Choroid plexus epithelial cell (primary cell): Measurements from ENCODE around the gene SERP2.
A peak's percentile ranks its signal among the peaks of the same experiment; 100 is the strongest.
"Not testable (repeated sequence)": the region's sequence is repeated elsewhere in the genome, so short reads cannot be mapped to it uniquely, and the experiment has no call there.

ENCODE experiments used
- DNase-seq: peaks from one replicate; pipeline ENCODE4 v3.0.0-alpha.2; 2010; ENCODE audit warnings: low read depth
- H3K4me3 ChIP-seq: 2 replicates; pipeline ENCODE4 v1.5.1; 2011; ENCODE audit warnings: low read depth, mild to moderate bottlenecking, control low read depth, low read length, moderate library complexity
- TF ChIP-seq, protein P1 (sequence below): conservative IDR thresholded peaks from 2 replicates; pipeline ENCODE4 v1.5.1; 2011; ENCODE audit warnings: low read depth, mild to moderate bottlenecking, control low read depth, inconsistent platforms, low read length, moderate library complexity

Gene SERP2

DNA sequence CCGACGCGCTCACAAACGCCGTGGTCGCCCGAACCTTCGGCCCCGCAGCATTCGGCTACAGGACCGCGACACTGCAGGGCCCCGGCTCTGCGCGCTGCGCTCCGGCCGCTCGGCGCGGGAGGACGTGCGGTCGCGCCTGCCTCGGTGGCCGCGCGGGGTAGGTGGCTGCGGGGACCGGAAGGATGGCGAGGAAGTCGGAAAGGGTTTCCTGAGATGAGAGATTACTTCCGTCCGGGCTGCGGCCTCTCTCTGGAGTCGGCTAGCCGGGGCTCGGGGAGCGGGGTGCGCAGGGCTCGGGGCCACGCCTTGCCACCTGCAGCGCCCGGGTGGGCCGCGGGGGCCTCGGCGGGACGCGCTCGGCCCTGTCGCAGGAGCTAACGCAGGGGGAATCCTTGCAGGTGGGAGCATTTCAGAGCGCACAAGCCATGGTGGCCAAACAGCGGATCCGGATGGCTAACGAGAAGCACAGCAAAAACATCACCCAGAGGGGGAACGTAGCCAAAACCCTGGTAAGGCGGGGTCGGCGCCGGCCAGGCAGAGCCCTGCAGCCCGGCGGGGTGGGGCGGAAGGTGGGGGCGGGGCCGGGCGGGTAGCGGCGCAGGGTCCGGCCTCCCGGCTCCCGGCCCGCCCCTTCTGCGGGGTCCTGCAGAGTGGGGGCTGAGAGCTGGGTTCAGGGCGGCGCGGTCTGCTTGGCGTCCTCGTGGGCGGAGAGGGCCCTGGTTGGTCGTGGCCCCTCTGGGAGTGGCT, at the start of gene SERP2:
TSS of gene SERP2 (plus strand) at position 224 of the 747 bp plus-strand sequence. CDS start at position 426, 202 bp downstream.
- H3K4me3 ChIP-seq, result peak within 1 kb of the TSS; percentile 67
- TF ChIP-seq, protein P1, sequence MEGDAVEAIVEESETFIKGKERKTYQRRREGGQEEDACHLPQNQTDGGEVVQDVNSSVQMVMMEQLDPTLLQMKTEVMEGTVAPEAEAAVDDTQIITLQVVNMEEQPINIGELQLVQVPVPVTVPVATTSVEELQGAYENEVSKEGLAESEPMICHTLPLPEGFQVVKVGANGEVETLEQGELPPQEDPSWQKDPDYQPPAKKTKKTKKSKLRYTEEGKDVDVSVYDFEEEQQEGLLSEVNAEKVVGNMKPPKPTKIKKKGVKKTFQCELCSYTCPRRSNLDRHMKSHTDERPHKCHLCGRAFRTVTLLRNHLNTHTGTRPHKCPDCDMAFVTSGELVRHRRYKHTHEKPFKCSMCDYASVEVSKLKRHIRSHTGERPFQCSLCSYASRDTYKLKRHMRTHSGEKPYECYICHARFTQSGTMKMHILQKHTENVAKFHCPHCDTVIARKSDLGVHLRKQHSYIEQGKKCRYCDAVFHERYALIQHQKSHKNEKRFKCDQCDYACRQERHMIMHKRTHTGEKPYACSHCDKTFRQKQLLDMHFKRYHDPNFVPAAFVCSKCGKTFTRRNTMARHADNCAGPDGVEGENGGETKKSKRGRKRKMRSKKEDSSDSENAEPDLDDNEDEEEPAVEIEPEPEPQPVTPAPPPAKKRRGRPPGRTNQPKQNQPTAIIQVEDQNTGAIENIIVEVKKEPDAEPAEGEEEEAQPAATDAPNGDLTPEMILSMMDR, result no peak
- no peak for DNase-seq

DNA sequence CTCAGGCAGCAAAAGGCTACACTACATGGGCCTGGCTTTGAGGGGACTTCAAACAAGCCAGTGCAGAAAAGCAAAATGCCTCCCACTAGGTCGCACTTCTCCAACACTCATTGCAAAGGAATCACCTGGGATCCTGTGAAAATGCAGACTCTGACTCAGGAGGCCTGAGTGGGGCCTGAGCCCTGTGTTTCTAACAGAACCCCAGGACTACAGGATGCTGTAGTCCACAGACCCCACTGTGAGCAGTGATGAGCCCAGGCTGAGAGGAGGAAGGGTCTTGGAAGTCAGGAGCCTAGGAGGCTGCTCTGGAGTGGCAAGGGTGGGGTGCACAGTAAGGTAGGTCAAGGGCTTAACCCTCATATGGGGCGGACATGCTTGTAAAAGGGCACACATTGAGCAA, 46.7 kb upstream of the SERP2 start:
- TF ChIP-seq, protein P1, result no peak
- no peak for DNase-seq
- no peak overlapping the region for H3K4me3 ChIP-seq

DNA sequence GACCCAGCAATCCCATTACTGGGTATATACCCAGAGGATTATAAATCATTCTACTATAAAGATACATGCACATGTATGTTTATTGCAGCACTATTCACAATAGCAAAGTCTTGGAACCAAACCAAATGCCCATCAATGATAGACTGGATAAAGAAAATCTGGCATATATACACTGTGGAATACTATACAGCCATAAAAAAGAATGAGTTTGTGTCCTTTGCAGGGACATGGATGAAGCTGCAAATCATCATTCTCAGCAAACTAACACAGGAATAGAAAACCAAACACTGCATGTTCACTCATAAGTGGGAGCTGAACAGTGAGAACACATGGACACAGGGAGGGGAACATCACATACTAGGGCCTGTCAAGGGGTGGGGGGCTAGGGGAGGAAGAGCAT, 44.6 kb upstream of the SERP2 start:
- not testable (repeated sequence) for H3K4me3 ChIP-seq, DNase-seq

DNA sequence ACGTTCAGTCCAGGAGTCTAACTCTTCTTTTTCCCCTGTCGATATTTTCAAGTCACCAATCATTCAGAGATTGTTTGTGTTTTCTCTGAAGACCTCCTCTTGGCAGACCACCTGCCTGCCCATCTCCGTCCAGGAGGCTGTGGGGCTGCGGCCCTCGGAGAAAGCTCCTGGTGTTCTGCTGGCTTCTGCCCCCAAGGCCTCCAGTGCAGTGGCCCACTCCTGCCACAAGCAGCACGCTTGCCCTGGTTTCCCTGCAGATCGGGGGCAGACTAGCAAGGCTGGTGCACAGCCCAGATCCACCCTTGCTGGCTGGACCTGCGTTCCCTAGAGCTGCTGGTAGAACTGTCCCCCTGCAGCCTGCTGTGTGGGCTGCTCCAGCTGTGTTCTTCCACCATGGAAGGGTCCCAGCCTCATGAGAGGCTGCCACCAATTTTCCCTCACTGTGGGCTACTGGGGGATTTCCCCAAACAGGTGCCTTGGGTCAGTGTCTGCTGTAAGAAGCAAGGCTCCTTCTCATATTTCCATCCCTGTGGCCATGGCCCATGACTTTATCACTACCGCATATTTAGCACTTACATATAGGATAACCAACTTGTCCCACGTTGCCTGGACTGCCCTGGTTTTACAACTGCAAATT, 43.6 kb upstream of the SERP2 start:
- TF ChIP-seq, protein P1, result no peak
- DNase-seq, result no peak
- no peak overlapping the region for H3K4me3 ChIP-seq

DNA sequence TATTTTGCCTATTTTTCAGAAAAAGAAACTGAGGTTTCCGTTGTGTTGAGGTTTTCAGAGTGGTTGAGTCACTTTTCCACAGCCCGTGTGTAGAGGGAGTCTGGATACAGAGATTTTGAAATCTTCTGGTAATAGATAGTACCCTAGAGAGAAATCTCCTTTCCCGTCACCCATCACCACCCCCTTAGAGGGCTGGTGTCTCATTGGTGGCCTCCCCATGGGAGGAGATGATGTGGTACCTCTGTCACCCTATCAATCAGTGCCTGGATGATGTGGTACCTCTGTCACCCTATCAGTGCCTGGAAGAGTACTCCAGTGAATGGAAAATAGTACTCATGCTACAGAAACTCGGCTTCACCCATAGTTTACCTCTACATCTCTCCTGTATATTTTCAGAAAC, 42.2 kb upstream of the SERP2 start:
- peak; percentile 67 for DNase-seq
- TF ChIP-seq, protein P1, result no peak
- H3K4me3 ChIP-seq, result no peak overlapping the region

DNA sequence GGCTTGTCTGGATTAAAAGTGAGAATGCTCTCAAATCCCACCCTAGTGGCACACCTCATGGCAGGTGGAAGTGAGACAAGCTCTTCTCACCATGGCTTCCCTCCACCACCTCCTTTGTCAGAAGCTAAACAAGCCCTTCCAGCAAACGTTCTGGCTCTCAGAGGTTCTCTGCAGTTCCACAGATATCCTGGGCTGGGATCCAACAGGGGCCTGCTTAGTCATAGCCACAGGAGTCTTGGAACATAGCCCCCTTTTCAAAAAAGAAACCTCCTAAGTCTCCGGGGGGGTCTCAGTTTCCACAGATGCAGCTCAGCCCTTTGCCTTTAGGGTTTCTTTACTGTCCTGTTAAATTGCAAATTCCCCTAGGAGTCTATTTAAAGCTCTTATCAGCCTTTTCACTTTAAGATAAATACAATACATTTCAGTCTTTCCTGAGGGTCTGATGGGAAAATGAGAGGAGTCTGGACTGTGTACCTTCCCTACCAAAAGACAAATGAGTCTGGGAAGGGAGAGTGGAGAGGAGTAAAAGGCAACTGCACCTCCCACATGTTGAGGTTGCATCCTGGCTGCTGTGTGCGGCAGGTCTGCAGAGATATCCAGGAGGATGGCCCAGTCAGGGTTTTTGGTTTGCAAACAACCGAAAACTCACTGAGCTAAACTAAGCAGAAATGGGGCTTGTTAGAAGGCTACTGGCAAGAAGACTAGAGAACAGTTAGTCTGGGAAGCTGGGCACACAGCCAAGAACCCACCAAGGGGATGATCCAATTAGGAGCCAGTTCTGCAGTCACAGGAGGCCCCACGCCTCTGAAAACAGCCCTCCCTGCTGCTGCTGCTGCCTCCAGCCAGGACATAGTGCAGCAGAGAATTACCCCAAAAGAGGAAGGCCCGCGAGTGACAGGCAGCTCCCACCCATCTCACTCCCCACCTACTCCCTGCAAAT, 41.4 kb upstream of the SERP2 start:
- H3K4me3 ChIP-seq, result no peak overlapping the region
- peak; percentile 96 for DNase-seq
- TF ChIP-seq, protein P1, result no peak
